HG03460 (cell line): ENCODE results near the gene NRXN2.
"Not testable (repeated sequence)": the region's sequence is repeated elsewhere in the genome, so short reads cannot be mapped to it uniquely, and the experiment has no call there.

Experiments
- ATAC-seq: cut with Tn5 transposase; IDR thresholded peaks from one replicate; pipeline ENCODE4 v1.9.1; 2021; ENCODE audit not compliant: unreplicated experiment

The NRXN2 gene

DNA sequence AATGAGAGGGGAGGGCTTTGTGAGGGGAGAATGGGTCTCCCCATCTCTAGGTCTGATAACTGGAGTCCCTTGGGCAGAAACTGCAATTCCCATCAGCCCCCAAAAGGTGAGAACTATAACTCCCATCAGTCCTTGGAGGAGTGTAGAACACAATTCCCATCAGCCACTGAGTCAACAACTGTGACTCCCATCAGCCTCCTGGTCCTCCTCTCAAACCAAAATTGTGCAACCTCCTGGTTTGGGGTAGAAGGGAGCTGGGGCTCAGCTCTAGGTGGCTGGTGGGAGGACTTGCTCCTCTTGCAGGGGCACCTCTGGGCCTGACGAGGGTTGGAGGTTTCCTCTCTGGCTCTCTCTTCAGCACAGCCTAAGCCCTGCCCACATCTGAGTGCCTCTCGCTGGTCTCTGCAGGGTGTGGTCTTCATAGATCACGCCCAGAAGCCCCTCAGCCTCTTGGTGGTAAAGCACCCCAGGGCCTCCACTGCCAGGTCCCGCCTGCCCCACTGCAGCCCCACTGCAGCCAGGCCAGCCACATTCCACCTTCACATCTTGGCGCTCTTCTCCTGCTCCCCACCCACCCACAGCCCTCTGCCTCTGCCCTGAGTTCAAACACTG is 113.5 kb downstream of the NRXN2 start:
- no peak for ATAC-seq

DNA sequence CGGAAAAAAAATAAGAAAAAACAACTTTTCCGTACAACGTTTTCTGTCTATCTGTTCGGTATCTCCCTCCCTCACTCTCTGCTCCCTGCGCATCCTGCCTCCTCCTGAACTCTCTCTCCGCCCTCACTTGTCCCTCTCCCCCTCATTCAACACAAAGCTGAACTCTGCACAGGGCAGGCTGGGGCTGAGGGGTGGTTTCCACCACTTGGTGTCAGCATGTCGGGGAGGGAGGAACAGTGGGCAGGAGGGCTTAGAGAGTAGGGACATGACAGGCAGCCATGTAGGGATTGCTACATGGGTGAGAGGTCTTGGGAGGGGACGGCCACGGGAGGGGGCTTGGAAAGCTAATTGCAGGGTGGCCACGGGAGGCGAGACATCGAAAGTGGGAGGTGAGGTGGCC is 114.4 kb downstream of the NRXN2 start:
- no peak for ATAC-seq

DNA sequence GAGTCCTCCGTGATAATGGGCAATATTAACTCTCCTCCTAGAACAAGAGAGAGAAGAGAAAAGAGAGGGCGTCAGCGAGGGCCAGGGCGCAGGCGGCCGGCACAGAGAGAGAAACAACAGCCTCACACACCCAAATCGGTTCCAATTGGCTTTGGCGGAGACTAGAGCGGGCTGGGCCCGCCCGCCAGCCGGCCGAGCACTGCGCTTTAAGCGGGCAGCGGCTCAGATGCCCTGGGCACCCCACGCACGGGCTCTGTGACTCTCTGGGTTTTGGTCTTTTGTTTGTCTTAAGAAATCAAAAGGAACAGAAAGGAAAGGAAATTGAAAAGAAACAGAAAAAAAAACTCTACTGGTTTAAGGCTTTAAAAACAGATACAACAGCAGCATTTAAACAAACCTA is 115.0 kb downstream of the NRXN2 start:
- ATAC-seq: no peak

DNA sequence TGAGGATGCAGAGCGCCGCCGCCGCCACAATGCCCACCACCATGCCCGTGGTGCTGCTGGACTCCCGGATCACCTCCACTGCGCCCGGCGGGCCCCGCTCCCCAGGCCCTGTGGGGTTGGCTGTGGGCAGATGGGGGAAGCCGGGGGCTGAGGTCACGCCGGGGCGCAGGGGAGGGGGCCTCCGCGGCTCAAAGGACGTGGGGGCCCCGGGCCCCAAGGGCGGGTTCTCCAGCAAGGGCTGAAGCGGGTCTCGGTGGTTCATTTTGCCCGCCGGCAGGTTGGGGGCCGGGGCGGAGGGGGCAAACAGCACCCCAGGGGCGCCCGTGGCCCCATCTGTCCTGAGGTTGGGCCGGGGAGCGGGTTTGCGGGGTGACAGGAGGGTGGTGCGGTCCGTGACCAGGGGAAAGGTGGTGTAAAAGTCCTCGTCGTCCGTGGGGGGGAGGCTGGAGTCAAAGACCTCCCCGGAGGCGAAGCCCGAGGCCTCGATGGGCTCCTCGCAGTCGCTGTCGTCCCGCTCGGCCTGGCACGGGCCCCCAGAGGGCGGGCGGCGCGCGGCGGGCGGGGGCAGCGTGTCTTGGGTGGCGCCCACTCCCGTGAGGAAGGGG is 115.5 kb downstream of the NRXN2 start:
- no peak for ATAC-seq

DNA sequence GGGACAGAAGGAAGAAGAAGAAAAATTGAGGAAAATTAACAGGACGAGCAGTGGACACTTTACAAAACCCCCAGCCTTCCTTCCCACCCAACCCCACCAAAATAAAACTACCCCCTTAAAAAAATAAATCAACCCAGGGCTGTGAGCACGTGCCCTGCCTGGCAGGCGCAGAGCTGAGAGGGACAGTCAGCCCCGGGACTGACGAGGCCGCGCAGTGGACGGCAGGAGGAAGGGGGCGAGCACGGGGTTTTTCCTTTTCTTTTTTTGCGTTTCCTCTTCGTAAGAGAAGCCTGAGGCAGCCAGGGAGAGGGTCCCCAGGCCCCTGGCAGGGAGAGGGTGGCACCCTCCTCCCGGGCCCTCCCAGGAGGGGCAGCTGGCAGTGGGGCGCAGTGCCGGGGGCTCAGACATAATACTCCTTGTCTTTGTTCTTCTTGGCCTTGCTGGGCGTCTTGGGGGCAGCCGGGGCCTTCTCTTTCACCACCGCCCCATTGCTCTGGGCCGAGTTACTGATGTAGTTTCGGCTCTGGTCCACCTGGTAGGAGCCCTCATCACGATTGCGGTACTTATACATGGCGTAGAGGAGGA is 116.1 kb downstream of the NRXN2 start:
- ATAC-seq: no peak

DNA sequence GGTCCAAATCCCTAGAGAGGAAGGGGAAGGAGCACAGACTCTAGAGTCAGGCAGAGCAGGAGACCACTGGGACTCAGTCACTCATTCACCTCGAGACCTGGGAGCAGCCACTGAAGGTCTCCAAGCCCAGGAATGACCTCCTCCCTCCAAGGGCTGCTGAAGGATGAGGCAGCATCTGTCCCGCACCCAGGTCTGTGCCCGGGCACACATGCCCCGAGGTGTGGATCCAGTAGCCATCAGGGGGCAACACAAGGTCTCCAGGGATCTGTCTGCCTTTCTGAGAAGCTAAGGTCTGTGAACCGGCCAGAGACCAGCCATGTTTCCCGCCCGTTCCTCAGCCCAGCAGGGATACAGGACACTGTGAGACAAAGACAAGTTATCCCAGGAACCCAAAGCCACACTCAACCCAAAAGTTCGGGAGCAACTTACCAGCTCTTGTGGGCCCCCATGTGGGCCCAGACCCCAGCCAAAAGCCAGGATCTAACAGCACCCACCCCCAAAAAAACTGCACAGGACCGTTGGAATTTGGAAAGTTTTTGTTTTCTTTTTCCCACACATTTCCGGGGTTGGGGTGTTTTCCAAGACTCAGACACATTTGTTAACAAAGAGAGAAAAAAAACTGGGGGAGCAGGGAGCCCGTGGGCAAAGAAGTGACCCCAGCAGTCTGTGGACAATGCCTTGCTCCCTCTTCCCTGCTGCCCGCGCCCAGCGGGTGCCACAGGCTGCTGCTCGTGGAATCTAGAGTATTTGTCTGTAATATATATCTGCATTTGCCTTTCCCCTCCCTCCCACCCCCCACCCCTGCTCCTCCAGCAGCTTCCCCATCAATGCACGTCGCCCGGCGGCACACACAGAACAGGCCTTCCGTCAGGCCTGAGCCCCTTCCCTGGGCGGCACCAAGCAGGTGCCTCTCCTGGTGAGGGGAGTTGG is 117.1 kb downstream of the NRXN2 start:
- ATAC-seq: no peak

DNA sequence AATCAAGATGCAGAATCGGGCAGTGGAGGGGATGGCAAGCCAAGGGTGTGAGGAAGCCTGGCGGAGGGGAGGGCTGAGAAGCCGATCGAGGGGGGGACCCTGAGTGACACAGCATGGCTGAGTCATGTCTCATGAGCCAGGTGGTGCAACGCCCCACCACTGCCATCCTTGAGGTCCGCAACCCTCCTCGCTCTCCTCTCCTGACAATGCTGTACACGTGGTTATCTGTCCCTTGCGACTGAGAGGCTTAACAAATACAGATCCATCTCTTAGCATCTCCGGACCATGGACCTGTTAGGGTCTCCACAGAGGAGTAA is 117.8 kb downstream of the NRXN2 start:
- ATAC-seq: no peak

DNA sequence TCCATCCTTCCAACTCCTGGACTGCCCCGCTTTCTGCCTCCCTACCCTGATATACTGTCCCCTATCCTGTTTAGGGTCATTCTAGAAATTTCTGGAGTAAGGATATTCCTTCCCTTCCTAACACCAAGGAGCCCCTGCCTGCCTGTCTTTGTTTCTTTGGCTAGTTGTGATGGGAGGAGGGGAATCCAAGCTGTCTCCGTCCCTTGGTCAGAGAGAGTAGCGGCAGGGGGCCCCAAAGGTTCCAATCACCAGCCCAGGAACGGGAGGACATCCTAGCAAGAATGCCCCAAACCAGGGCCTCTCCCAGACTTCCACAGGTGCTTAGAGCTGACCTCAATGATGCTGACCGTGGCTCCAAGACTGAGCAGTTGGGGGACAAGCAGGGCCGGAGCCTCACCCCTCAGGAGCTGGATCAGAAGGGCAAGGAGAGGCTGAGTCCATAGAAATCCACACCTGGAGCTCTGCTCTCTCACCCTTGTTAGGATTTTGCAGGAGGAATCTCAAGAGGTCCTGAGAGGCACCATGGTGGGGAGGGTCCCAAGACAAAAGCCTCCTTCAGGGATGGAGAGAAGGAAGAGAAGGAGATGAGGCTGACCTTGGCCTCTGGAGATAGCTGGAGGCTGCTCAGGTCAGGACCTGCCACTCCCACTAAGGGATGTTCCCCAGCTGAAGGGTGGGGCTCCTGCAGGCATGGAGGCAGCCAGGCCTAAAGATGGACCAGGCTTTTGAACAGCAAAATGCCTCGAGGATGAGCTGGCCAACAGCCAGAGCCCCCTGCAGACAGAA is 118.3 kb downstream of the NRXN2 start:
- no peak for ATAC-seq

DNA sequence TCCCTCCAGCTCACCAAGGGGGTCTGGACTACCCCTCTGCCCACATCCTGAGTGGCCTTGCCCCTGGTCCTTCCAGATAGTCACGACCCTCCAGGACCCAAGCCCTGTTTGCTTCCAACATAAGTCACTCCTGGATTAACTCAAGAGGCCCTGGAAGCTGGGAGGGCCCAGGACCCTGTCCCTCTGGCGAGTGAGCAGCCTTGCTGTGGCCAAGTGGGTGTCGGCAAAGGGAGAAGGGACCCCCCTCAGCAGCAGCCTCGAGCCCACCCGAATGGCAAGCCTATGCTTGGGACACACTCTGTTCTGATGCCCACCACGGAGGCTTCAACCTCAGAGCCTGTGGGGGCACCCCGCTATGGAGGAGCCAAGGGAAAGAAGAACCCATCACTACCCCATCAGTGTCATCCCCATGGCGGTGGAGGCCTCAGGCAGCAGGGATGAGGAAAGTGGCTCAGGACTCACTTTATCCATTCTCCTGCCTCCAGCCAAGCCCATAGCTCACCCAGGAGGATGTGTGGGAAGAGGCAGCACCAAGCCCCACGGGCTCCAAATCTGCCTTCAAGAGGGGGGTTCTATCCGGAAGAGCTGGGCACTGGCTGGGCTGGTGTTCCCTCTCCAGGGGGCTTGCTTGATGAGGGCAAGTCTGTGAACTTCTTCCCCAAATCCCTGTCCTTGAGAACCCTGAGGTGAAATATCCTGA is 119.4 kb downstream of the NRXN2 start:
- ATAC-seq: no peak

DNA sequence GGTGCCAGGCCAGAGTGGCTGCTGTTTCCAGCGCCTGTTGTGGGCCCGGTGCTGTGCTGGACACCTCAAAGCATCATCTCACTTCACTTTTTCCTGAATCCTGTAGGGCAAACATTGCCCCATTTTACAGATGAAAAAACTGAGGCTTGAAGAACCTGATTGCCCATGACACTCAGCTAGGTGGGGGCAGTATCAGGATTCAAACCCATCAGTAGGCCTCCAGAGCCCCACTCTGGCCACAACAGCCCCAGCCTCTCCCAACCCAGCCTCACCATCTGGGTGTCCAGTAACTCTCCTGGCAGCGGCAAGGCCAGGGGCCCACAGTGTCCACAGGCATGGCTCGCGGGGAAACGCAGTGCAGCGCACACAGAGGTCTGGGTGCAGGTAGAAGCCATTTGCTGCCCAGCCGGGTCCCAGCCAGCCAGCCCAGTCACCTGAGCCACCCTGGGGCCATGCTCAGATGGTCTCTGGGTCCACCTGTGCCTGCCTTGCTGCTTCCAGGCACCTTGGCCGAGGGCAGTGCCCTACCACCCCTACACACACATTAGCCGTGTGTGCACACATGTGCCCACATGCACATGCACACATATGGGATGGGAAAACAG is 120.4 kb downstream of the NRXN2 start:
- no peak for ATAC-seq

DNA sequence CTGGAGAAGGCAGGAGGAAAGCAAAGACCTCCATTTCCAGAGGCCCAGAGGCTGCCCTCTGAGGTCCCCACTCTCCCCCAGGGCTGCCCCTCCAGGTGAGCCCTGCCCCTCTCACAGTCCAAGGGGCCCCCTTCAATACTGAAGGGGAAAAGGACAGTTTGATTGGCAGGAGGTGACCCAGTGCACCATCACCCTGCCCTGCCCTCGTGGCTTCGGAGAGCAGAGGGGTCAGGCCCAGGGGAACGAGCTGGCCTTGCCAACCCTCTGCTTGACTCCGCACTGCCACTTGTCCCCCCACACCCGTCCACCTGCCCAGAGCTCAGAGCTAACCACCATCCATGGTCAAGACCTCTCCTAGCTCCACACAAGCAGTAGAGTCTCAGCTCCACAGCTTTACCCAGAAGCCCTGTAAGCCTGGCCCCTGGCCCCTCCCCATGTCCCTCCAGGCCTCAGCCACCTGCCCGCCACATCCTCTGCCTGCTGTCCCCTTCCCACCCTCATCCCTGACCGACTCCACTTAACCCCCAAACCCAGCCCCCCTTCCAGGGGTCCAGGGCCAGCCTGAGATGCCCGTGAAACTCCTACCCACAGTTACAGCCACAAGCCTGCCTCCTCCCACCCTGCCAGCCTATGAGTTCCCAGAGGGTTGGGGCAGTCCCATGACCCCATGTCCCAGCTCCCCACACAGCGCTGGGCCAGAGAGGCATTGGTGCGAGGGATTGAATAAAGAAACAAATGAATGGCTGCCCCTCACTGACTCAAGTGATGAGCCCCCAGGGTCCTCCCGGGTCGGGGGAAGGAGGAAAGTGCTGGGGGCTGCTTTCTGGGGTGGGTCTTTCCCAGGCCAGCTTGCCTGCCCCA is 121.2 kb downstream of the NRXN2 start:
- ATAC-seq: no peak

DNA sequence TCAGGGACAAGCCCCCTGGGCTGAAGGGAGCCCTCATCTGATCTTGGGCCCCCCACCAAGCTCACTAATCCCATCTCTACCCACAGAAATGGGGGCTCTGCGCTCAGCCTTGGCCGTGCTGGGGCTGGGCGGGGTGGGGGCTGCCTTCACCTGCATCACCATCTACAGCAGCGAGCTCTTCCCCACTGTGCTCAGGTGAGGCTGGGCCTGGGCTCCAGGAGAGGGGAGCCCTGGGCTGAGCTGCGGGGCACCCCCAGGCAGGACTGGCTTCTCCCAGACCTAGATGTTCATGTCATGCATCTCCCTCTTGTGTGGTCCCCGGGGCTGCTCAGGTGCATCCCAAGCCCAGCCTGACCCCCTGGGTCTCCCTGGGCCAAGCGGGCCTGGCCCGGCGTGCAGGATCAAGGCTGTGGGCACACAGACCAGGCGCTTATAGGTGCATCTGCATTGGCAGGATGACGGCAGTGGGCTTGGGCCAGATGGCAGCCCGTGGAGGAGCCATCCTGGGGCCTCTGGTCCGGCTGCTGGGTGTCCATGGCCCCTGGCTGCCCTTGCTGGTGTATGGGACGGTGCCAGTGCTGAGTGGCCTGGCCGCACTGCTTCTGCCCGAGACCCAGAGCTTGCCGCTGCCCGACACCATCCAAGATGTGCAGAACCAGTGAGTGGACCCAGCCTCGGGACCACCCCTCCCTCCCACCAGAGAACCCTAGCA is 122.6 kb downstream of the NRXN2 start:
- ATAC-seq: no peak

DNA sequence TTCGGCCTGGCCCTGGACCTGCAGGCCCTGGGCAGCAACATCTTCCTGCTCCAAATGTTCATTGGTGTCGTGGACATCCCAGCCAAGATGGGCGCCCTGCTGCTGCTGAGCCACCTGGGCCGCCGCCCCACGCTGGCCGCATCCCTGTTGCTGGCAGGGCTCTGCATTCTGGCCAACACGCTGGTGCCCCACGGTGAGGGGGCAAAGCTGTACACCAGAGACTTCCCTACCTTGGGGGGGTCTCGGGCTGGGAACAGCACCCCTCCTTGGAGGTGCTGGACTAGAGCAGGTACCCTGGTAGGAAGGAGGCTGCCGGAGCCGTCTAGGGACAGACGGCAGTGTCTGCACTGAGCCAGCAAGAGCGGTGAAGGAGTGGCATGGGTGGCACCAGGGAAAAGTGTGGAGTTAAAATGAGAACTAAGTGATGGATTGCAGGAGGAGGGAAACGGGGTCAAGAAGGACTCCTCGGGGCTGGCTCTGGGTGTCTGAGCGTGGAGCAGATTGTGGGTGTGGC is 123.2 kb downstream of the NRXN2 start:
- ATAC-seq: no peak

DNA sequence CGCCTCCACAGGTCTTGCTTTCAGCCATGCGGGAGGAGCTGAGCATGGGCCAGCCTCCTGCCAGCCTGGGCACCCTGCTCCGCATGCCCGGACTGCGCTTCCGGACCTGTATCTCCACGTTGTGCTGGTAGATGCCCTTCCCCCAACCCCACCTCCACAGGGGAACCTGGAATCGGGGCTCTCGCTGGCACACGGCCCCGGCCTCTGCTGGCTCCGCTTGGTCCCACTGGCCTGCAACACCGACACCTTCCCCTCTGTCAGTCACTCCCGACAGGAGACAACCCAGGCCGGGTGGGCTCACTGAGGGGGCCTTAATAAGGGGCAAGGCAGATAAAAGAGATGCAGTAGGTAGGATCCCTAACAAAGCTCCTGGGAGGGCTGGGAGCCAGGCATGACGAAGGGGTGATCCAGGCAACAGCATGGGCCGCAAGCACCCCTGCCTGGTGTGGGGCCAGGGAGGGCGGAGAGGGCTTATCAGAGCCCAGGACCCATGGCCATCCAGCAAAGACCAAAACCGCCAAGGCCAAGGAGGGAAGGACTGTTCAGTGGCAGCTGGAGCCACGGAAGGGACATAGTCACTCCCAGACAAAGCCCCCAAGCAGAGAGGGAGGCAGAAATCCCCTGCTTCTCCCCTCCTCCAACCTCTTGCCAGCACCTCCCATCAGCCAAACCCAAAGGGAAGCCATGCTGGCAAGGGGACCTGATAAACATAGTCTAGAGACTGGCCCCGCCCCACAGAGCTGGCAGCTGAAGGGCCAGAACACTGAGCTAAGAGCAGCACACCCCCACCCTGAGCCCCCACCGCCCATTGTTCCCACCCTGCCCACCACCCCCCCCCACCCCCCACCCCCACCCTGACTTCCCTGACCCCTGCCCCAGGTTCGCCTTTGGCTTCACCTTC is 124.0 kb downstream of the NRXN2 start:
- no peak for ATAC-seq

DNA sequence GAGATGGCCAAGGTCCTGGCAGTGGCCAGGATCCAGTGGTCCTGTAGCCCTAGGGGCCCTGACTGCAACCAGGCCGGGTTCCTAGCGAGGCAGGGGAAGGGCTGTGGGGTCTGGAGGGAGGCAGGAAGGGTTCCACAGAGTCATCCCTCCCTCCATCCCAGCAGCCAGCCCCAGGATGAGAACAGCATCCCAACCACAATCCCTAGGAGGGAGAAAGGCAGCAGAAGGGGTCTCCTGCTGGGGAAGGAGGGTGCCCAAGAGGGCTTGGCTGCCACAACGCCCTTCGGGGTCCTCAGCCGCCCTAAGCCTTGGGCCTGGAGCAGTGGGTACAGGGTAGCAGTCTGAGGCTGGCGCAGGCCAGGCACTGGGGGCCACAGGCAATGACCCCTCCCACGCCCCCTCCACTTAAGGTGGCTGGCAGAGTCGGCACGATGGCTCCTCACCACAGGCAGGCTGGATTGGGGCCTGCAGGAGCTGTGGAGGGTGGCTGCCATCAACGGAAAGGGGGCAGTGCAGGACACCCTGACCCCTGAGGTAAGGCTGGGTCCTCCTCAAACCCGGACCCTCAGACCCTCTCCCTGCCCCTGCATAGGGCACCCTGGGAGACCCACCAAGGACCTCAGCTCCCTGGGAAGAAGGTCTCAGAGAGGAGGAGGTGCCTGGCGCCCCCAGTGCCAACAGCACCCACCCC is 124.7 kb downstream of the NRXN2 start:
- no peak for ATAC-seq

DNA sequence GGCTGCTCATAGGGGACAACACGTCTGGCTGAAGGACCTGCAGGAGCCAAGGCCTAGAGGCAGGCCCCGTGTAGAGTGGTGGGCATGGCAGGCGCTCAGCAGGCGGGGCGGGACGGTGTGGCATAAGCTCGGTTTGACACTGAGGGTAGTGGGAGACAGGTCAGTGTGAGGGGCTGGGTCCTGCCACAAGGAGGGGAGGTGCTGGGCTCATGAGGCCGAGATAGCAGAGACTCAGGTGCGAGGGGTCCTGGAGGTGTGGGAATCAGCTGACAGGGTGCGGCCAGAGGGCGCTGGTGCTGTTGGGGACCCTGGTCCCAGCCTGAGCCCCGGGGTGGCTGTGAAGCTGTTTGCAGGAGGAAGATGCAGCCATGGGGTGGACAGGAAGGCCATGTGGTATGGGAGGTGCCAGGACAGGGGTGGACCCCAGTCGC is 125.3 kb downstream of the NRXN2 start:
- no peak for ATAC-seq

DNA sequence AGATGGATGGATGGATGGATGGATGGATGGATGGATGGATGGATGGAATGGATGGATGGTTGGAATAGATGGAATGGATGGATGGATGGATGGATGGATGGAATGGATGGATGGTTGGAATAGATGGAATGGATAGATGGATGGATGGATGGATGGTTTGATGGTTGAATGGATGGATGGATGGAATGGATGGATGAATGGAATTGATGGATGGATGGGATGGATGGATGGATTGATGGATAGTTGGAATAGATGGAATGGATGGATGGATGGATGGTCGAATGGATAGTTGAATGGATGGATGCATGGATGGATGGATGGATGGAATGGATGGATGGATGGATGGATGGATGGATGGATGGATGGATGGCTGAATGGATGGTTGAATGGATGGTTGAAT is 127.1 kb downstream of the NRXN2 start:
- ATAC-seq: not testable (repeated sequence)
